ENCODE data around the gene KLHDC3.

KLHDC3 gene

GRCh38 chr6:43062818-43063217 is 48.8 kb downstream of the KLHDC3 start:
- TF ChIP-seq, protein P1, sequence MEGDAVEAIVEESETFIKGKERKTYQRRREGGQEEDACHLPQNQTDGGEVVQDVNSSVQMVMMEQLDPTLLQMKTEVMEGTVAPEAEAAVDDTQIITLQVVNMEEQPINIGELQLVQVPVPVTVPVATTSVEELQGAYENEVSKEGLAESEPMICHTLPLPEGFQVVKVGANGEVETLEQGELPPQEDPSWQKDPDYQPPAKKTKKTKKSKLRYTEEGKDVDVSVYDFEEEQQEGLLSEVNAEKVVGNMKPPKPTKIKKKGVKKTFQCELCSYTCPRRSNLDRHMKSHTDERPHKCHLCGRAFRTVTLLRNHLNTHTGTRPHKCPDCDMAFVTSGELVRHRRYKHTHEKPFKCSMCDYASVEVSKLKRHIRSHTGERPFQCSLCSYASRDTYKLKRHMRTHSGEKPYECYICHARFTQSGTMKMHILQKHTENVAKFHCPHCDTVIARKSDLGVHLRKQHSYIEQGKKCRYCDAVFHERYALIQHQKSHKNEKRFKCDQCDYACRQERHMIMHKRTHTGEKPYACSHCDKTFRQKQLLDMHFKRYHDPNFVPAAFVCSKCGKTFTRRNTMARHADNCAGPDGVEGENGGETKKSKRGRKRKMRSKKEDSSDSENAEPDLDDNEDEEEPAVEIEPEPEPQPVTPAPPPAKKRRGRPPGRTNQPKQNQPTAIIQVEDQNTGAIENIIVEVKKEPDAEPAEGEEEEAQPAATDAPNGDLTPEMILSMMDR (IDR thresholded peaks at IDR 0.05; ENCODE audit: low read length, missing control alignments), result no peak
- H3K4me3 ChIP-seq (replicated peaks; ENCODE audit: low read depth, low read length), result no peak overlapping the region
- no peak for DNase-seq (ENCODE audit: low read depth)

DNA sequence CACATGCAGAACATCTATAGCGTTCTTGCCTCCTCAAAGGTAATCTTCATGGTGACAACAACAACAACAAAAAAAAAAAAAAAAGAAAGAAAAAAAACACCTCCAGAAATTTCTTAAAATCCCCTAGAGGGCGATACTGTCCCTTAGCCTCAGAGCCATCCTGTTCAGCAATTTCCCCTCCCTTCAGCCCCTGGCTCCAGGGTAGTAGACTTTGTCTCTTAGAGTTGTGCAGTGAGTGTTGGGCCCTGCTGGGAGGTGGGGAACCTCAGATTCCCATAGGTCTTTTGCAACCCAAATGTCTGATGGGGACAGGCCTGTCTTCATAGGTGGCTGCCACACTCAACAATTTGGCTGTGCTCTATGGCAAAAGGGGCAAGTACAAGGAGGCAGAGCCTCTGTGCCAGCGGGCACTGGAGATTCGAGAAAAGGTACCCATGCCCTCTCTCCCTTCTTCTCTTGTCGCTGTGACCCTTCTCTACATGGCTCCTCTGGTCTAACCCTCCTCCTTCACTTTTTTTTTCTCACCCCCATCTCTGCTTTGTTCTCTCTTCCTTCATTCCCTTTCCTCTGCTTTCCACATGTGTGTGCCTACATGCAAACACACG is 56.1 kb downstream of the KLHDC3 start:
- peak; percentile 86 for DNase-seq (ENCODE audit: low read depth)
- no peak overlapping the region for H3K4me3 ChIP-seq (replicated peaks; ENCODE audit: low read depth, low read length)
- TF ChIP-seq, protein P1 (IDR thresholded peaks at IDR 0.05; ENCODE audit: low read length, missing control alignments), result peak; percentile 64

Data from fibroblast of pulmonary artery (primary cell).